HG02759 (cell line): ENCODE data around the gene ADSS1.

Experiments used
- ATAC-seq: cut with Tn5 transposase; IDR thresholded peaks from one replicate; pipeline ENCODE4 v1.9.1; 2021; ENCODE audit warnings: mild to moderate bottlenecking, moderate library complexity; ENCODE audit not compliant: unreplicated experiment

Gene ADSS1

DNA sequence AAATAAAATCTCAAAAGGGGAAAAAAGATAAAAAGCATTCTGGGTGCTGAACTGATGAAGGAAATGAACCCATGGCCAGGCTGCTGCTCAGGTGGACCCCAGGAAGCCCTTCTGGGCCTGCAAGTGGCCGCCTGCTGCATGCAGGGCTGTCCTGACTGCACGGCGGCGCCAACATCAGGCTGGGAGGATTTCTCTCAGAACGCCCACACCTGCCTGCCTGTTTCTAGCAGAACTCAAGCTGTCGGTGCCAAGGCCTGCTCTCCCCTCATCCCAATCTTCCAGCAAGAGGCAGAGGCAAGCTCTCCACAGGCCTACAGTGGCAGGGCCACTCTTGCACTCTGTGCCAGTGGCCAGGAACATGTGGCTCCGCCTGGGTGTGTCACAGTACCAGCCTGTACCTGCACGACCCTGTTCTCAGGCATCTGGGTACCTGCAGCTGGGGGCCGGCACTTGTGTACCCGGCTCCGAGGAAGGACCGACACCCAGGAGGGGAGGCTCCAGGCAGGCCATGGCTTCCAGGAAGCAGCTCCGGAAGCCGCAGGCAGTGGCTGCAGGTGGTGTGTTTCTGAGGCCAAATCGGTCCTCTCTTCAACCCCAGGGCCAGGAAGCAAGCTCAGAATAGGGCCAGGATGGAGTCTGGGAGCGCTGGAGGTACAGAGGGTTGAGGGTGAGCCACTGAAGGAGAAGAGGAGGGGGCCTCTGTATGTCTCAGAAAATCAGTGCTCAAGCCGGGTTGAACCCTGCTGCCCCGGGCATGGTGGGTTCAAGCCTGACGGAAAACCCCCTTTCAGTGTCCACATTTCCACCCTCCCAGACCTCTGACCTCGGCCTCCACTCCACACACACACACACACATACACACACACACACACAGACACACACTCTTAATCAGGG, 37.2 kb upstream of the ADSS1 start:
- ATAC-seq, result no peak

- ATAC-seq, result no peak
Observed at GRCh38 chr14:104687601-104688504, 36.2 kb upstream of the ADSS1 start.

DNA sequence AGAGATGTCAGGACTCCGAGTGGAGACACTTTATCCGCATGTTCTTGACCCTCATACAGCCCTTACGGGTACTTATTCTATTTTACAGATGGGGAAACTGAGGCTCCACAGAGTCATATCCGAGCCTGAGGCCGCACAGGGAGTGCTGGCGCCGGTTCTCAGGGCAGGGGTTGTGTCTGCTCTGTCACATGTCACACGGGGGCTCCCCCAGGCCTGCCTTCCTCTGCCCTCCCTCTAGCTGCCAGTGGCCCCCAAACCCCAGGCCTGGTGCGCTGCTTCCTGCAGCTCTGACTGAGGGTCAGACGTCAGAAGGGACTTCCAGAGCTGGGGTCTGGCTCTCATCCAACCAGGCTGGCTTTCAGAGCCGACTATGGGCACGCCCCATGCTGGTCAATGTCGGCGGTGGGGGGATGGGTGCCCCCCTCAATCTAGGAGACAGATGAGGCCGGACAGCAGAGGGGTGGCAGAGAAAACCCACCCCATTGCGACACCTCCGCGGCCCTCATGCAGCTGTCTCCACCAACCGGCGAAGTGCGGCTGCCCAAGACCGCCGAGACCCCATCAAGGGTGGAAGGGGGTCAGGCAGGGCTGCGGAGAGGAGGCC, 35.4 kb upstream of the ADSS1 start:
- ATAC-seq, result no peak

- ATAC-seq, result no peak
Observed at GRCh38 chr14:104689109-104689880, 34.7 kb upstream of the ADSS1 start, which contains the start of gene INF2. Gene INF2, plus strand, starts transcription at chr14:104689618. Its CDS starts 11,748 bp downstream, at chr14:104701366.

DNA sequence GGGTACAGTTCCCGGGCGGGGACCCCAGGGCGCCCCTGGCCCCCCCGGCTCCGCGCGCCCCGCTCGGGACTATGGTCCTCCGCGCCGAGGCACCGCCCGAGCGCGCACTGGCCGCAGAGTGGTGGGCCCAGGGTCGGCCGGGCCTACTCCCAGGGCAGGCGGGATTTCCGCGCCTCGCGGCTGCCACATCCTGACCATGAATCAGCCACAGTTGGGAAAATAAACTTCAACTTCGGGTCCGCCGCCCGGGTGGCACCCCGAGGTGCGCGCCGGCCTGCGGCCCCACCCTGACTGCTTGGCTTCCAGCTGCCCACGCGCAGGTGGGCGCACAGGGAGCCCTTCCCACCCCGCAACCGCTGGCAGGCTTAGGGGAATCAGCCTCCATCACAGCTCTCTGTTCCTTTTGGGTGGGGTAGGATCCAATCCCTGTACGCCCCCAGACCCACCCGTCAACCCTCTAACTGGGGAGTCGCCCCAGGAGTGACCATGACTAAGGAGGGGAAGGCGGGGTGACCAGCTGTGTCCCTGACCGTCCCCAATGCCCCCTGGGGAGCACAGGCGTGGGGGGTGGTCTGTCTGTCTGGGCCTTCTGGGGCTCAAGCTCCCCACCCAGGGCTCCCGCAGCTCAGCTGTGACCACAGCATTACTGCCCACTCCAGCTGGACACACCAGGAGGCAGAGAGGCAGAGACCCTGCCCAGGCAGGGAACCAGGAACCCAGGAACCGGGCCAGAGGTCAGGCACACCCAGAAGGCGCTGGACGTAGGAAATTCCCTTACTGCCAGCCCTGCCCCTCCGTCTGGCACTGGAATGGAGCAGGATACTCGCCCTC, 33.9 kb upstream of the ADSS1 start:
- no peak for ATAC-seq

GRCh38 chr14:104690861-104691455, 33.1 kb upstream of the ADSS1 start:
- no peak for ATAC-seq

- ATAC-seq, result no peak
Observed at GRCh38 chr14:104691546-104692260, 32.3 kb upstream of the ADSS1 start.

DNA sequence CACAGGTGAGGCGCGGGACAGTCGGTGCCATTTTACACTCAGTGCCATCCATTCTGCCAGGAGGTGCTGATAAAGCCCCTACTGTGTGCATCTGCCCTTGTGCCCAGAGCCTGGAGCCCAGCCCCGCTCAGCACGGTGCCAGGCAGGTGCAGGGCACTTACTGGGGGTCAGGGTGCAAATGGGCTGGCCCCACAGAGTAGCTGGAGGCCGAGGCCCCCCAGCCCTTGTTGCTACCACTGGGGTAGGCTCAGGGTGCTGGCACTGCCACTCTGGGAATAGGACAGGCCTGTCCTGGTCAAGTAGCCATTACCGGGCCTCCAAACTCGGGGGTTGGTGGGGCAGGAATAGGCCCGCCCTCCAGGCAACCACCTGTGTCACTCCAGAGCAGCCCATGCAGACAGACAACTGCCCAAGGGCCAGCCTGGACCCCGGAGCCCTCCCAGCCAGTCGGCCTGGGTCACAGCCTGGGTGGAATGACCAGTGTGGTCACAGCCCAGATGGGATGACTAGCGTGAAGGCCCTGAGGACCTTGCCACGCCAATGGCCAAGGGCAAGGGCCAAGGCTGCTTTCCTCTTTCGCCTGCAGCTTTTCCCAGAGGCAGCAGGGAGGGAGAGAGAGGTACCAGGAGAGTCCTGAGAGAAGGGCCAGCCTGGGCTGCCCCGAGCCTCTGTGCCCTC, 31.6 kb upstream of the ADSS1 start:
- ATAC-seq, result no peak

DNA sequence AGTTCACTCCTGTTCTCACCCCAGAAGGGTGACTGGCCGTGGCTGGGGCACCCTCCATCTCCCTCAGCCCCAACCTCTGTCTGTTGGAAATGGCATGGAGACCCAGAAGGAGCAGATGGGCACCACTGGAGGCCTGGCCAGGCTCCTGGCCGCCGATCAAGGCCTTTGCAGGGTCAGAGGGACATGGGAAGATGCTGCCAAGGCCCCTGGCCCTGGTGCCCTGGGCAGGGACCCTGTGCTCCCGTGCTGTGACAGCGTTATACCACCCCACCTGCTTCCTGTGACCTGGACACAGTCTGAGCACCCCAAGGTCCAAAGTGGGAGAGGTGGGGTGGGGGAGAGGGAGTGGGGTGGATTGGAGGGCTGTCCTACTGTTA, 31.1 kb upstream of the ADSS1 start:
- ATAC-seq, result no peak

DNA sequence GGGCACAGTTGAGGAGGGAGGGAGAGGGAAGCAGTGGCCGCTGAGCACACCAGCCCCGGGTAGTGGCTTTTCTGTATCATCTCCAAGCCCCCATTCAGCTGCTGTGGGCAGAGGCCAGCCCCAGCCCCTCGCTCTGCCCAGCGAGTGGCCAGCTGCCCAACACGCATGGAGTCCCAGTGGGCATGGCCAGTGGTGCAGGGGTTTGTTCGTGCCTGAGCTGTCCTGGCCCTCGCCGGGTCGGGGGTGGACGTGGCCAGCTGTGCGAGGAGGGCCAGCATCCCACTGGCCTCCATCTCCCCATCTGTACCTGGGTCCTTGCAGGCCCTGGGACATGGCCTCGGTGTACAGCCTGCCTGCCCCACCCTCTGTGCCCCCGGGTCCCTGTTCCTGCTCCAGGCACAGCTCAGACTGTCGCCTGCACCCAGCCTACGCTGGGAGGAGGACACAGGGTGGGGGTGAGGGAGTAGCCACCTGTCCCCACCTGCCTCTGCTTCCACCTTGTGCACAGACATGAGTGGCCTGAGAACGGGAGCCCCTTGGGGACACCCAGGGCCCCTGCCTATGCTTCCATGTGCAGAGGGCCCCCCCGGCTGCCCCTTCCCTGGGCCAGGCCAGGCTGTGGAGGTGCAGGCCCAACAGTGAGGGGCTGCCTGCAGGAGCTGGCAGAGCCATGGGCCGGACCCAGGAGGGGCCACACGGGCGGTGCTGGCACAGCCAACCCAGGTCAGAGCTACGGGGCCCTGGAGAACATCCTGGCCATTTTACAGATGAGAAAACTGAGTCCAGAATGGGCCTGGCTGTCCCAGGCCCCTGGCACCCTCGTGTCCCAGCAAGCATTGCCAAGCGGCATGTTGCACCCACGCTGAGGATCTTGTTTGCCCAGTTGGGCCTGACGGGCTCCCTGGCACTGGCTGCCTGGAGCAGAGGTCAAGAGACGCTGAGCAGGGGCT, 30.3 kb upstream of the ADSS1 start:
- ATAC-seq, result no peak

DNA sequence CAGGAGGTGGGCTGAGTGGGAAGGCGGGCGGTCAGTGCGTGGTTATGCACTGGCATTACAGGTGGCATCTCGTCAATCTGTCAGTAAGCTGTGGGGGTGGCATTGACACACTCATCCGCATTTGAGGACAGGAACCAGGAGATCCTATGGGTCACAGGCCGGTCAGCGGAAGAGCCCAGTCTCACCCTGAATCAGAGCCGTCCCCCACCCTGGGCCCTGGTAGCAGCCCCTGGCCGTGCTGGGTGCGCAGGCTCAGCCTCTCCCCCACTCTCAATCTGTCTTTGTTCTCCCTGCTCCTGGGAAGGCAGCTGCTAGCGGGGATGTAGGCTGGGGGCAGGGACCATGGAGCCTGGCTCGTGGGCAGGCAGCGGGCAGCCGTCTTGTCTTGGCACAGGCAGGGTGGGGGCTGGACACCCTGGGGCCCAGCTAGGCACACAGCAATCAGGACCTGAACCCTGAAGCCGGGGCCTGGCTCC, 29.5 kb upstream of the ADSS1 start:
- no peak for ATAC-seq

DNA sequence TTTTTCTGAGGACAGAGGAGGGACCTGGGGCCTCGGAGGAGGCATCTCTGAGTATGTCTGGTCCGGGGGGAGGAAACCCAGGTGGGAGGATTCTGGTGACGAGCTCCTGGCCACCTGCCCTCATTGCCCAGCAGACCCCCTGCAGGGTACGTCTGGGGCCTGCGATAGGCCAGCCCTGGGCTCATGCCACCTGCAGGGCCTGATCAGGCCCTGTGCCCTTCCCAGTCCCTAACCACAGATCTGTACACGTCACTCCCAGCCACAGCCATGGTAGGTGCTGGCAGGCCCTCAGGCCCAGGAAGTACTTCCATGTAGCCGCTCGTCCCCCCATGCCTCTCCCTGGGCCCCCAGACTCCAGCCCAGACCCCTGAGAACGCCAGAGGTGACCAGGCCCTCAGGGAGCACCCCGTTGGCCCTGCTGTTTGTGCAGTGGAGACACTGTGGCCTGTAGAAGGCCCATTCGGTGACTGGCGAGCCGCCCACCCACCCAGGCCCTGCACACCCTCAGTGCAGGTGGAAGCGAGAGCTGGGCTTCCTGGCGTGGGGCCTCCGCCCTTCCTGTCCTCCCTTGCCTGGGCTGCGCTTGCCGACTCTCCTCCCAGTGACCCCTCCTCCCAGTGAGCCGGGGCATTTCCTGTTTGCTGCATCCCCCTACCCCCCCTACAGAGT, 28.9 kb upstream of the ADSS1 start:
- no peak for ATAC-seq

- no peak for ATAC-seq
Observed at GRCh38 chr14:104695660-104696000, 28.4 kb upstream of the ADSS1 start.

GRCh38 chr14:104696671-104697316, 27.2 kb upstream of the ADSS1 start:
- ATAC-seq, result no peak

DNA sequence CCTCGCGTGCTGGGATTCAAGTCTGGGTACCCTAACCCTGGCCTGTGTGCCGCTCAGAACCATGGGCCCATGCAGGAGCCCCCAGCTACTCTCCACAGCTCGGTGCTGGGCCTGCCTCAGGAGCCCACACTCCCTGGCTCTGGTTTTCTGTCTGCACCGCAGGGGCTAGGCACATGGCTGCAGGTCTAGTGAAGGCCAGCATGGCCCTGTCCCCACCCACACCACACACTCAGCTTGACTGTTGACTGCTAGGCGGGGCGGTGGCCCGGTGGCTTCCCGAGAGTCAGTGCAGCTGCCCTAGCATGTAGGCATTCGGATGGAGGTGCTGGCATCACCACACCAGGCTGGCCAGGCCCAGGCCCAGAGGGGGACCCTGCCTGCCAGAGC, 26.7 kb upstream of the ADSS1 start:
- no peak for ATAC-seq
